Common myeloid progenitor, CD34-positive (primary cell): ENCODE data around the gene THEM4.

Experiments used
- CTCF ChIA-PET: fragments of 350-600 bp; sonication (Branson Sonifier 250); formaldehyde crosslinking; loops from one replicate; lab custom pipeline; 2021; ENCODE audit warnings: antibody characterized with exemption; lab: Charles Lee
- POLR2A ChIA-PET: fragments of 350-600 bp; sonication (Branson Sonifier 250); formaldehyde crosslinking; loops from one replicate; lab custom pipeline; 2021; ENCODE audit warnings: antibody characterized with exemption; lab: Charles Lee
- DNase-seq, 3 donors: peaks; one replicate each; pipeline versions ENCODE4 v3.0.0 to v3.0.0-alpha.2; 2013
- H3K27ac ChIP-seq, 2 experiments: 1 replicate in 1 of 2; 2 replicates in 1 of 2; pipeline ENCODE4 v1.7.0; 2013; ENCODE audit warnings: inconsistent platforms in 2 of 2, low read length in 2 of 2, mild to moderate bottlenecking in 2 of 2, low read depth in 1 of 2, moderate library complexity in 1 of 2; ENCODE audit not compliant: severe bottlenecking in 2 of 2, insufficient read depth in 1 of 2, poor library complexity in 1 of 2
- H3K27me3 ChIP-seq, 5 experiments: replicated peaks in 2 of 5; 1 replicate in 3 of 5; 2 replicates in 2 of 5; pipeline versions ENCODE4 v1.6.1 to v1.7.0; 2013; ENCODE audit warnings: low read length in 4 of 5, mild to moderate bottlenecking in 2 of 5, moderate library complexity in 2 of 5, inconsistent platforms in 1 of 5; ENCODE audit not compliant: insufficient read depth in 5 of 5, control insufficient read depth in 4 of 5
- H3K36me3 ChIP-seq, 4 experiments: 1 replicate in 2 of 4; 2 replicates in 2 of 4; pipeline versions ENCODE4 v1.6.1 to v1.7.0; 2013; ENCODE audit warnings: low read length in 3 of 4, control low read depth in 1 of 4, mild to moderate bottlenecking in 1 of 4; ENCODE audit not compliant: control insufficient read depth in 4 of 4, insufficient read depth in 4 of 4
- H3K4me1 ChIP-seq, 4 experiments: 1 replicate in 3 of 4; 2 replicates in 1 of 4; pipeline versions ENCODE4 v1.6.1 to v1.7.1; 2013; ENCODE audit warnings: low read length in 3 of 4, mild to moderate bottlenecking in 3 of 4, control low read depth in 1 of 4, inconsistent platforms in 1 of 4, moderate library complexity in 1 of 4; ENCODE audit not compliant: control insufficient read depth in 4 of 4, insufficient read depth in 4 of 4; ENCODE audit errors: control extremely low read depth in 1 of 4
- H3K4me3 ChIP-seq, 7 experiments: 1 replicate in 4 of 7; 2 replicates in 3 of 7; pipeline versions ENCODE4 v1.5.1 to v1.7.0; 2013; ENCODE audit warnings: mild to moderate bottlenecking in 7 of 7, low read length in 6 of 7, moderate library complexity in 6 of 7, inconsistent platforms in 2 of 7, low read depth in 2 of 7, control low read depth in 1 of 7; ENCODE audit not compliant: insufficient read depth in 4 of 7, control insufficient read depth in 1 of 7; ENCODE audit errors: extremely low read depth in 1 of 7
- H3K9me3 ChIP-seq, 5 experiments: 1 replicate in 4 of 5; 2 replicates in 1 of 5; pipeline versions ENCODE4 v1.6.1 to v1.7.1; 2013; ENCODE audit warnings: low read length in 4 of 5, mild to moderate bottlenecking in 2 of 5, inconsistent platforms in 1 of 5, low read depth in 1 of 5, moderate library complexity in 1 of 5; ENCODE audit not compliant: control insufficient read depth in 4 of 5, insufficient read depth in 2 of 5; ENCODE audit errors: control extremely low read depth in 1 of 5
- WGBS: methylation state at CpG from one replicate; pipeline ENCODE4 v1.1.5; 2013; ENCODE audit not compliant: insufficient coverage; 5-methylcytosine and 5-hydroxymethylcytosine counted together

Gene THEM4

DNA sequence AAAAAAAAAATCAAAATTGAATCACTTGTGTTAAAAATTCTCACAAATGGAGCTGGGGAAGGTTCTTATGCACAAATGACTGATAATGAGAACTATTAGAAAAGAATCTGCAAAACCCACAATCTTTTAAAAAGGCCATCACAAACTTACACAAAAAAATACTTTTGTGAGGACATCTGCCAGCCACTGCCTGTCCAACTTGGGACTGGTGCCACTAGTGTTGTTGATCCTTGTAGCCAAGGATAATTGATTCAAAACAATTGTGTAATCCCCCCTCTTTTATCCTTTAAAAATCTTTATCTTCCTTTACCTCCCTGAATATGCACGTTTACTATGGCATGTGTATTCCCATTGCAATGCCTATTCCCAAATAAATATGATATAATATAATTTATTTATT is 39.2 kb upstream of the THEM4 start:
- Histone ChIP-seq H3K4me1 (peaks cover 2 to 31% (median 21%) of the 10 kb centered on the region in 4 experiments), H3K4me3 (no peak overlapping the region), H3K27me3 (no peaks in the 10 kb centered on the region), H3K36me3 (no peaks in the 10 kb centered on the region), H3K27ac (no peak overlapping the region), H3K9me3 (no peaks in the 10 kb centered on the region)
- POLR2A ChIA-PET: no interaction called here
- WGBS: no CpG with 5 or more reads among the region's 1 CpG
- CTCF ChIA-PET: interaction anchor here (1.9 to 3.1 kb wide), 3 partner anchors 10 to 53 kb away, joined by 8 to 18 read pairs (median 12); no protein-coding TSS in a partner anchor
- DNase-seq: no peak

DNA sequence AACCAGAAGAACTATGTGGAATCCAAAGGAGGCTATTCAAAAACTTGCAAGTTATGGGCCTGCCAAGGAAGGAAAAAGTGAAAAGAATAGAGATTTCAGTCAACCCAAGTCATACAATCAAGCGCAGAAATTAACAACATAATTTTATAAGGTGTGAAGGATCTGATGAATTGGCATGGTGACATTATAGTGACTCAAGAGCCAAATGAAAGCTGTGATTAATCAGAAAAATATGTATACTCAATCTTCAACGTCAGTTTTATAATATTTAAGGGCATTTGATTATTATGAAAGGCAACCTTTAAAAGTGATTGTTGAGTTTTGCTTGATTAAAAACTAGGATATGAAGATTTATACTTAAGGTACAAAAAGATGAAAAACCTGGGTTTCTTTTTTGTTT is 37.8 kb upstream of the THEM4 start:
- no peak overlapping the region for H3K4me3 ChIP-seq
- DNase-seq: no peak
- H3K27me3 ChIP-seq: no peaks in the 10 kb centered on the region
- H3K36me3 ChIP-seq: no peaks in the 10 kb centered on the region
- no peaks in the 10 kb centered on the region for H3K9me3 ChIP-seq
- peak overlapping the region in 1 of 2 experiments; percentile 93 for H3K27ac ChIP-seq
- no CpG with 5 or more reads among the region's 2 CpGs for WGBS
- H3K4me1 ChIP-seq: peaks cover 2 to 38% (median 22%) of the 10 kb centered on the region in 4 experiments
- POLR2A ChIA-PET: no interaction called here
- CTCF ChIA-PET: interaction anchor here (1.8 to 3.7 kb wide), 4 partner anchors 12 to 48 kb away, joined by 4 to 28 read pairs (median 10); no protein-coding TSS in a partner anchor

DNA sequence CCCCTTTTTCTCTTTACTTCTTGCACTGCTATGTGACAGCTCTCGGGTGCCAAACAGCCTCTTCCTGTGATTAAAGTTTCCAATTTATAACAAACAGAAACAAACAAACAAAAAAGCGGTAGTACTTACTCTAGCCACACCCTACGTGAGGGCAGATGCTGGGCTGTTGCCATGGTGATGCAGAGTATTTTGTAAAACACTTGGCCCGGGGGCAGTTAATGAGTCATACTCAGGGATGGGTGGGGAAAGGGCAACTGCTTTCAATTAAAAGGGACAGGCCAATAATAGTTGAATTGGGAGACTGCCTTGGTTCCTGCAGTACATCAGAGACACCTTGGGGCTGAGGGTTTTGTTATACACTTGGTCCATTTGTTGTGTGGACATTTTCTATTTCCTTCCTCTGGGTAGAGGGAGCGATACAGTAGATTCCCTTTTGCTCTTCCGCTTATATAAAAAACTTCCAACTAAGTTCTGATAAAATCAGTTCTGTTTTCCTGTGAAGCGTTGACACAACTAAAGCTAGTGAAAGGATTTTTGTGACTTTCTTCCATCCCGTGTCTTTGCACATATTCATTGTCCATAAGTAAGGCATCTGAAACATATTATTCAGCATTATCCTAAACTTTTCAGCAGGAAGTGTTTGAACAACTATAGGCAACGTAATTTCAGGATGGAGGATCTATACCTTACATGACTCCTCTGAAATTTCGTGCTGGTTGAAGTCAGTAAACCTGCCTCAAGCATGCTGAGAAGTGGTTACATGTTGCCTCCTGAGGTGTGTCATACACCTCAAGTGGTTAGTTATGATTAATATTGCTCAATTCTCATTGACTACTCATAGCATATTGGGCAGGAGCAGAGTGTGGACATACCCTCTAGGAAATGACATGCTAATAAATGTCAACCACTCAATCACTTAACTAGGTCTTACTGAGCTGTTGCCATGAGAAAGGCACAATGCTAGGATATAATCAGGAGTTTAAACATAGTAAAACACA is 36.7 kb upstream of the THEM4 start:
- Histone ChIP-seq H3K4me3 (peak overlapping the region in 1 of 7 experiments; percentile 54), H3K4me1 (peaks cover 2 to 48% (median 25%) of the 10 kb centered on the region in 4 experiments), H3K27ac (peak overlapping the region; percentile 80 to 93), H3K9me3 (no peaks in the 10 kb centered on the region), H3K36me3 (no peaks in the 10 kb centered on the region), H3K27me3 (no peaks in the 10 kb centered on the region)
- ChIA-PET CTCF (interaction anchor here (0.6 to 3.7 kb wide), 6 partner anchors 11 to 195 kb away, joined by 3 to 28 read pairs (median 4); no protein-coding TSS in a partner anchor), POLR2A (interaction anchor here (0.6 kb wide), 1 partner anchor 21 kb away, joined by 3 read pairs; no protein-coding TSS in a partner anchor)
- DNase-seq: peak; percentile 99 to 100 (median 99)
- WGBS: 36% methylated on average over 5 of the region's 10 CpGs

DNA sequence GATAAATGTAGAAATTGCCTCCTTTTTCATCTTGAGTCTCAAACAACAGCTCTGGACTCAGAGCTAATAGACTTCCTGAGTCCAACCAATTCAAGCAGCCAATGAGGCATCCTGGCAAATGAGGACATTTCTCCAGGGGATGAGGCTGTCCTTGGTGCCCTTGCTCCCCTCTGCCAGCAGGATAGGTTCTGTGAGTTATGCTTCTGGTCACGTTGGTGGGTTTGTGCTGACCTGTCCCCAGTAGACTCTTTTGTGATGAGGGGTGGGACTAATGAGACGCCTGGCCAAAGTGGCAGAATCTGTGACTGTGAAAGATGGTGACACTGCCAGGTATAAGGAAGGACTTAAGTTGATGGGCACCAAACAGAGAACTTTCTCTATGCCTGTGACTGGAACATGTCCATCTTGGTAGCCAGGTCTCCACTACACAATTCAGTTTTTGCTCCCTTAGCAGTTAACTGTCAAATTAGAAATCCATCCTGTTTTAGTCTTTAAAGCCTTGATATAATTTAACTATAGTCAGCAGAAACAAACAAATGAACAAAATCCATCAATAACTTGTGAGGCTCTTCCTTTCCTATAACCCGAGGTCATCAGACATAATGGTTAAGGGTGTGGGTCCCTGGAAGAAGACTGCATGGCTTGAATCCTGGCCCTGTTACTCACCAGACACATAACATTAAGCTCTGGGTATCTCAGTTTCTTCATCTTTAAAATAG is 35.7 kb upstream of the THEM4 start:
- Histone ChIP-seq H3K27me3 (no peaks in the 10 kb centered on the region), H3K4me1 (peaks cover 2 to 55% (median 27%) of the 10 kb centered on the region in 4 experiments), H3K4me3 (peak overlapping the region in 2 of 7 experiments; percentile 22 to 54), H3K36me3 (no peaks in the 10 kb centered on the region), H3K27ac (peak overlapping the region; percentile 80 to 93), H3K9me3 (no peaks in the 10 kb centered on the region)
- WGBS: 93% methylated on average over 3 of the region's 3 CpGs
- CTCF ChIA-PET: interaction anchor here (0.6 to 3.7 kb wide), 4 partner anchors 10 to 194 kb away, joined by 3 to 28 read pairs (median 10); no protein-coding TSS in a partner anchor
- peak in 1 of 3 donors; percentile 11 for DNase-seq
- POLR2A ChIA-PET: no interaction called here

DNA sequence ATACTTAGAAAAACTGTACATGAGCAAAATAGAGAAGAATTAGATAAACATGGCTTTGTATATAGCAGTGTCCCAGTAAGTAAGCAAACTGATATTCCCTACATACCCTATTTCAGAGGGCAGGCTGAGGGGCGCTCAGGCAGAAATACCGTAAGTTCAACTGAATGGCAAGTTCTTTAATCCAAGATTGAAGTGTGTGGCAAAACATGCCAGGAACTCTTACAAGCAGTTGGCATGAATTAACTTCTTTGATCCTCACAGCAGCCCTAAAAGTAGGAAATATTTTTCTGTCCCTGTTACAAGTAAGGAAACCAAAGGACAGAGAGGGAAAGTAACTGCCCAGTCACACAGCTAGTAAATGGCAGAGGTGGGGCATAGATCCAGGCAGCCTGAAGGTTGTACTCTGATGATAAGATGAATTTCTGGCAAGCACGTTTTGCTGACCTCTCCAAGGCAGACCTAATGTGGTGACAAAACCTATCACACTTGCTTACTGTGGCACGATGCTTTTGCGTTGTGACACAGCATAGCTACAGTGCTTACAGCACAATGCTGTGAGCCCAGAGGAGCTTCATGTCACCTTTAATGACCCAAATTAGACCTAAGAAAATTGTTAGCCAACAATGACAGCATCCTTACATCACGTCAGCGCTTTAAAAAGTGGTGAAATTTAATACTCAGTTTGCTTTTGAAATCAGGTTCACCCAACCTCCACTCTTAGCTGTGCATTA is 35.0 kb upstream of the THEM4 start:
- ChIA-PET CTCF (interaction anchor here (2.1 to 3.7 kb wide), 3 partner anchors 9 to 54 kb away, joined by 4 to 28 read pairs (median 16); no protein-coding TSS in a partner anchor), POLR2A (no interaction called here)
- H3K27me3 ChIP-seq: no peaks in the 10 kb centered on the region
- peak in 1 of 3 donors; percentile 23 for DNase-seq
- H3K36me3 ChIP-seq: no peaks in the 10 kb centered on the region
- H3K9me3 ChIP-seq: no peaks in the 10 kb centered on the region
- 98% methylated on average over 6 of the region's 7 CpGs for WGBS
- peak overlapping the region in 1 of 2 experiments; percentile 93 for H3K27ac ChIP-seq
- H3K4me3 ChIP-seq: no peak overlapping the region
- peaks cover 2 to 58% (median 26%) of the 10 kb centered on the region in 4 experiments for H3K4me1 ChIP-seq

DNA sequence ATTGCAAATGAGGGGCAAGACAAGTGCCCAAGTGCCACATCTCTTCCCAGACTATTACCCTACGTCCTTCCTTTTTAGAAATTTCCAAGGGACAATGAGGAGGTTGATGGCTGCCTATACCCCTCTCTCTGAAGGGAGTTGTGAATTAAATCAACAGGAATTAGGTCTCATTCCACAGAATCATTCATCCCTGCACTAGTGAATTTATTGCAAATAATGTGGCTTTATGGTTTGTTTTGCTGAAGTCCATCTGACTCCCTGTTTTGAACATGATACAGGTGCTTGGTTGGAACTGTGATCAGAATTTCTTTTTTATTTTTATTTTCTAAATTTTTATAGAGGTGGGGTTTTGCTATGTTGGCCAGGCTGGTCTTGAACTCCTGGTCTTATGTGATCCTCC is 34.3 kb upstream of the THEM4 start:
- Histone ChIP-seq H3K4me3 (no peak overlapping the region), H3K36me3 (no peaks in the 10 kb centered on the region), H3K27me3 (no peaks in the 10 kb centered on the region), H3K27ac (no peak overlapping the region), H3K9me3 (no peaks in the 10 kb centered on the region), H3K4me1 (peaks cover 2 to 57% (median 25%) of the 10 kb centered on the region in 4 experiments)
- ChIA-PET CTCF (no interaction called here), POLR2A (no interaction called here)
- WGBS: no CpG with 5 or more reads among the region's 1 CpG
- DNase-seq: no peak
